ENCODE results near the gene NDUFA8.
"Not testable (repeated sequence)": the region's sequence is repeated elsewhere in the genome, so short reads cannot be mapped to it uniquely, and the experiment has no call there.

NDUFA8 gene

DNA sequence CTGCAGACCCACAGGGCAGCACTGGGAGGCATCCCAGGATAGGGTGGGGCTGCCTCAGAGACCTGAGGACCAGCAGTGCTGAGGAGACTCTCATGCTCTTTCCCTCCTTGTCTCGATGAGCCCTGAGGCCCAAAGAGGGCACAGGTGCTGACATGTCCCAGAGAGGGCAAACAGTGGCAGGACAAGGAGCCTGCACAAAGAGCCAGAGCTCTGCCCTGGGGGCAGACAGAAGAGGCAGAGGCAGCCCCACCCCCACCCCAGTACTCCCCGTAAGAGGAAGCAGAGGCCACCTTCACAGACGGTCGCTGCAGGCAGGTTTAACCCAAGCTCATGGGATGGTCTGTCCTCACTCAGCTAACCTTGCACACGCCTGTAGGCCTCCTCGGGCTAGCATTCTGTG is 37.1 kb downstream of the NDUFA8 start:
- no peak for DNase-seq (ENCODE audit: extremely low read depth, low read depth)
- TF ChIP-seq, protein P1, sequence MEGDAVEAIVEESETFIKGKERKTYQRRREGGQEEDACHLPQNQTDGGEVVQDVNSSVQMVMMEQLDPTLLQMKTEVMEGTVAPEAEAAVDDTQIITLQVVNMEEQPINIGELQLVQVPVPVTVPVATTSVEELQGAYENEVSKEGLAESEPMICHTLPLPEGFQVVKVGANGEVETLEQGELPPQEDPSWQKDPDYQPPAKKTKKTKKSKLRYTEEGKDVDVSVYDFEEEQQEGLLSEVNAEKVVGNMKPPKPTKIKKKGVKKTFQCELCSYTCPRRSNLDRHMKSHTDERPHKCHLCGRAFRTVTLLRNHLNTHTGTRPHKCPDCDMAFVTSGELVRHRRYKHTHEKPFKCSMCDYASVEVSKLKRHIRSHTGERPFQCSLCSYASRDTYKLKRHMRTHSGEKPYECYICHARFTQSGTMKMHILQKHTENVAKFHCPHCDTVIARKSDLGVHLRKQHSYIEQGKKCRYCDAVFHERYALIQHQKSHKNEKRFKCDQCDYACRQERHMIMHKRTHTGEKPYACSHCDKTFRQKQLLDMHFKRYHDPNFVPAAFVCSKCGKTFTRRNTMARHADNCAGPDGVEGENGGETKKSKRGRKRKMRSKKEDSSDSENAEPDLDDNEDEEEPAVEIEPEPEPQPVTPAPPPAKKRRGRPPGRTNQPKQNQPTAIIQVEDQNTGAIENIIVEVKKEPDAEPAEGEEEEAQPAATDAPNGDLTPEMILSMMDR (IDR thresholded peaks at IDR 0.05; ENCODE audit: low read depth, low read length), result no peak

DNA sequence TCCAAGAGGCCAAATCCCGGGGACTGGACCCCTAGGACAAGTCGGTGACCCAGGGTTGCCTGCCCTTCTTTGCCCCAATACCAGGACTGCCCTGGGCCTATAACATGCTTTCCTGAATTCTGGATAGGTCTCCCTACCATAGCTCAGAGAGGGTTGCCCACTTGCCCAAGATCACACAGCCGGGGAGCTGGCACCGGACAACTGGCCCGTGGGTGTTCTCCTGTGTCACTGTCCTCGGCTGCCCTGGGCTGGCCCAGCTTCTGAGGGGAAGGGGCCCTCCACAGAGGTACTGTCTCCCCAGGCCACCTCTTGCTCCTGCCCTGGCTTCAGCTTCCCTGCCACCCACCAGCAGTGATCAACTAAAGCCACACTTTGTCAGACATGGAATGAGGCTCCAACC is 37.6 kb downstream of the NDUFA8 start:
- DNase-seq (ENCODE audit: extremely low read depth, low read depth), result no peak
- TF ChIP-seq, protein P1 (IDR thresholded peaks at IDR 0.05; ENCODE audit: low read depth, low read length), result no peak

GRCh38 chr9:122121391-122121790 is 38.2 kb downstream of the NDUFA8 start:
- DNase-seq (ENCODE audit: extremely low read depth, low read depth), result no peak
- TF ChIP-seq, protein P1 (IDR thresholded peaks at IDR 0.05; ENCODE audit: low read depth, low read length), result no peak

GRCh38 chr9:122120316-122121071 is 39.1 kb downstream of the NDUFA8 start:
- DNase-seq (ENCODE audit: extremely low read depth, low read depth), result no peak
- TF ChIP-seq, protein P1 (IDR thresholded peaks at IDR 0.05; ENCODE audit: low read depth, low read length), result no peak

DNA sequence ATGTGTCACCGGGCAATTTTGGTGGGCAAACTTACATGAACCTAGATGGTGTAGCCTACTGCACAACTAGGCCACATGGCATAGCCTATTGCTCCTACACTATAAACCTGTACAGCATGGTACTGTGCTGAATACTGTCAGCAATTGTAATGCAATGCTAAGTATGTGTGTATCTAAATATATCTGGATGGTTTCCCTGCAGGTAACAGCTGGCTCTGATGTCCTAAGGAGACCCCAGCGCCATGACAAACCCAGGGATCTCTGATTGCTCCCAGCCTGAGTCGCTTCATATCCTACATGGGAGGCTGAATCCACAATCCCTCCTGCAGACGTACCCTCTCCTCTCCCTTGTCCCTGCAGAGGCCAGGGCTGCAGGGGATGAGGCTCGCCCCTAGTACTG is 39.9 kb downstream of the NDUFA8 start:
- DNase-seq (ENCODE audit: extremely low read depth, low read depth), result no peak

GRCh38 chr9:122119166-122119521 is 40.4 kb downstream of the NDUFA8 start:
- DNase-seq (ENCODE audit: extremely low read depth, low read depth), result no peak
- TF ChIP-seq, protein P1 (IDR thresholded peaks at IDR 0.05; ENCODE audit: low read depth, low read length), result no peak

More for the DNA sequence above, 39.9 kb downstream of the NDUFA8 start:
- TF ChIP-seq, protein P1 (IDR thresholded peaks at IDR 0.05; ENCODE audit: low read depth, low read length), result no peak

DNA sequence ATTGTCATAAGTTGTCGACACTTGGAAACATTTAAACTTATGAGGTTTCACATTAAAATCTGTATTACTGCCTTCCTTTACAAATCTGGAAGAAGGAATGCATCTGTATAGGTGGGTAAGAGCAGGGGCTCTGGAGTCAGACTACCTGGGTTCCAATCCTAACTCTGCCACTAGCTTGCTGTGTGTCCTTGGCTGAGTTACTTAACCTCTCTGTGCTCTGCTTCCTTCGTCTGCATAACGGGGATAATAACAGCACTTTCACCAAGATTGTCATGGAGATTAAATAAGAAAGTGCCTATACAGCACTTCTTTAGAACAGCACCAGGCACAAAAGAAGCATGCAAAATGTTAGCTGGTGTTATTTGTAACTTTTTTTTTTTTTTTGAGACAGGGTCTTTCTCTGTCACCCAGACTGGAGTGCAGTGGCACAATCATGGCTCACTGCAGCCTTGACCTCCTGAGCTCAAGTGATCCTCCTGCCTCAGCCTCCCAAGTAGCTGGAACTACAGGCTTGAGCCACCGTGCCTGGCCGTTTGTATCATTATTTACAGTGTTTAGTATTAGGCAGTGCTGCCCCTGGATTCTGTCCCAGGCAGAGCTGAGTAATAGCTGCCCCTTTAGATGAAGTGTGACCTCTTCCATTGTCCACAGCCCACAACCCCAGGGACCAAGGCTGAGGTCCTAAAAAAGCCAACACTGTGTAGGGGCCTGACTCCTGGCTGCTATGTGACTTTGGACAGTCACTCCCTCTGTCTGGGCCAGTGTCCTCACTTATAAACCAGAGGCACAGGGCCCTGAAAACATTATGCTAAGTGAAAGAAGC is 41.0 kb downstream of the NDUFA8 start:
- TF ChIP-seq, protein P1 (IDR thresholded peaks at IDR 0.05; ENCODE audit: low read depth, low read length), result no peak
- no peak for DNase-seq (ENCODE audit: extremely low read depth, low read depth)

GRCh38 chr9:122117241-122117640 is 42.3 kb downstream of the NDUFA8 start:
- not testable (repeated sequence) for DNase-seq (ENCODE audit: extremely low read depth, low read depth)
